ACHN (cell line): ENCODE data around the gene CCDC34.

Experiments used
- DNase-seq: peaks from one replicate; pipeline ENCODE4 v3.0.0-alpha.2; 2015
- in situ Hi-C: cut with HindIII; loops from 2 replicates; pipeline ENCODE4 v1.10.0; 2017; ENCODE audit warnings: low sequenced_read_pairs, low pct_ligation_motif_present, low pct_unique_long_range_greater_than_20kb

Gene CCDC34, protein sequence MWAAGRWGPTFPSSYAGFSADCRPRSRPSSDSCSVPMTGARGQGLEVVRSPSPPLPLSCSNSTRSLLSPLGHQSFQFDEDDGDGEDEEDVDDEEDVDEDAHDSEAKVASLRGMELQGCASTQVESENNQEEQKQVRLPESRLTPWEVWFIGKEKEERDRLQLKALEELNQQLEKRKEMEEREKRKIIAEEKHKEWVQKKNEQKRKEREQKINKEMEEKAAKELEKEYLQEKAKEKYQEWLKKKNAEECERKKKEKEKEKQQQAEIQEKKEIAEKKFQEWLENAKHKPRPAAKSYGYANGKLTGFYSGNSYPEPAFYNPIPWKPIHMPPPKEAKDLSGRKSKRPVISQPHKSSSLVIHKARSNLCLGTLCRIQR

DNA sequence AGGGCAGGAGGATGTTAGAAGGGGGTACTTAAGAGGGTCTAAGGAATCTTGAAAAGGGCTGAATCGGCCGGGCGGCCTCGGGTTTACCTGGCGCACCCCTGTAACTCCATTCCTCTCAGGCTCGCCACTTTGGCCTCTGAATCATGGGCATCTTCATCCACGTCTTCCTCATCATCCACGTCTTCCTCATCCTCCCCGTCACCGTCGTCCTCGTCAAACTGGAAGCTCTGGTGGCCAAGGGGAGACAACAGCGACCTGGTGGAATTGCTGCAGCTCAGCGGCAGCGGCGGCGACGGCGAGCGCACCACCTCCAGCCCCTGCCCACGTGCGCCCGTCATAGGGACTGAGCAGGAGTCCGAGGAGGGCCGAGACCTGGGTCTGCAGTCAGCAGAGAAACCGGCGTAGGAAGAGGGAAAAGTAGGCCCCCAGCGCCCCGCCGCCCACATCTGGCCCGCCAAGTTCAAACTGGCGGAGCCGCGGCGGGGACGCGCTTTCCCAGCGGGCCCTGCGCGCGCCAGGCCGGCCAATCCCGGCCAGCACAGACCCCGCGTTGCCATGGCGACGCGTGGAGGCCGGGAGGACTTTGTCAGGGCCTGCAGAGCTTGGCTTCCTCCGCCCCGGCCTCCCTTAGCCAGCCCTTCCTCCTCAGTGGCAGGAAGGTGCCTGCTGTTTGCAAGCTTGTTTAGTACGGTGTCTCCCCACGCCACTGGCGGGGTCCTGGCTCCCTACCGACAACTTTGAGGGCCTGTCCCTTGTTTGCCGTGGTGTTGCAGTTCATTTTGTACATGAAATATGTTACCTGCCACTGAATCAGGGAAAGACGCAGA lies at the start of gene CCDC34:
CCDC34 (minus strand) TSS at position 467 of the 827 bp plus-strand sequence; CDS start at position 446, 21 bp downstream.
- in situ Hi-C loops = no loop called here
- peak; percentile 91 for DNase-seq

DNA sequence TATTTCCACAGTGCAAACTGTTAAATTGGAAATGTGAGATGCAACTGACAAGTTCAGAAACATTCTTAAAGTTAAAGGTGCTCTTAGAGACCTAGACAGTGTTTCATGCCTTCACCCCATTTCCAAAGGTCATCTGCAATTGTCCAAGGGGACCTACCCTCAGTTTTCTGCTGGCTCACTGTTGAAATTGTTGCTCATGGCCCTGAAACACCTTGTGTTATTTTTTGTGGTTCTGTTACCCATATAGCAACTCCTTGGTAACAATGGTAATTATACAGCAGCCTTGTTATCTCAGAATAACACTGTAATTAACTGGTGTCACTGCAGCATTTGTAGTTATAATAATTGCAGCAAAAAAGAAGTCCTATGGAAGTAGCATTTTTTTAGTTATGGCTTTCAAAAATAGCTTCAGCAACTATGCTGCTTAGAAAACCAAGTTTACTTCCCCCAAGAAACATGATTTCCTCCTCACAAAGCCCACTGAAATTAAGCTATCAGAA lies 49.2 kb upstream of the CCDC34 start:
- DNase-seq = no peak
- in situ Hi-C loops = no loop called here

DNA sequence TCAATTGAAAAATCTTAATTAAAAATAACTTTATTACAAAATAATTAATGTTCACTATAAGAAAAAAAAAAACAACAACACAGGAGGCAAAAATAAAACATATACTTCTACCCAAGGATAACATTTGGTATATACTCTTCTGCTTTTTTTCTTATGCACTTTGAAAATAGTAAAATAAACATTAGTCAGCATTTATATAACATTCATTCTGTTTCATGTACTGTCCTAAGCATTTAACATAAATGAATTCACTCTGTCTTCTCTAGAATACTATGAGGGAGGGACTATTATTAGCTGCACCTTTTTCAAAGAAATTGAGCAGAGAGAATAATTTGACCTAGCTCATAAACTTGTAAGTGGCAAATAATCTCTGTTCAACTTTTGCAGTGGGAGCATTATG lies 48.3 kb upstream of the CCDC34 start:
- in situ Hi-C loops = no loop called here
- no peak for DNase-seq

DNA sequence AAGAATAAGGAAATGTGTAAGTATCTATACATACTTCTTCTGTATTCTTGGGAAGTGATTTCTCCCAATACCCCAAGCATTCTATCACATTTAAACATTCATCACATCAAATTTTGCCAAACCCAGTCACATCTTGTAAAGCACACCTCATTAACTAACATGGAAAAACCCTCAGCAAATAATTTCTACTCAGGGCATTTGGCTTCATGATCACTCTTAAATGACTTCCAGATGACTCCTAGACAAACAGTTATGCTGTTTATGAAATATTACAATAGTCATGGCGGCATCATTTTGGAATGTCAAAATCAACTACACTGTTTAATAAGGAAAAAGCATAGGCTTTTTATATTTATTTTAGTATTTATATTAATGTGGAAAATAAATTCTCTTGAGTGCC lies 47.3 kb upstream of the CCDC34 start:
- in situ Hi-C loops = no loop called here
- no peak for DNase-seq

DNA sequence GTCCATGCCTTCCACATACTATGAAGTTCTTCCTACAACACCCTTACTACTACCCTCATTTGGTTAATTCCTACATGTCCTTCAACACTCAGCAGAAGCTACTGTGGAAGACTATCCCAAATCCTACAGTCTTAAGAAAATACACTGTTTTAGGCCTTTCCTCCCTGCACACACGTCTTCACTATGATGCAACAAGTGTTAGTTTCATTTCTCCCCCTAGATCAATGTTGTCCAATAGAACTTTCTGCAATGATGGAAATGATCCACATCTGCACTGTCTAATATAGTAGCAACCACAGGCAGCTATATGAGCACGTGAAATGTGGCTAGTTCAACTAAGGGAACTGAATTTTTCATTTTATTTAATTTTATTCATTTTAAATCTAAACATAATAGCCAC lies 46.7 kb upstream of the CCDC34 start:
- DNase-seq = no peak
- in situ Hi-C loops = no loop called here

DNA sequence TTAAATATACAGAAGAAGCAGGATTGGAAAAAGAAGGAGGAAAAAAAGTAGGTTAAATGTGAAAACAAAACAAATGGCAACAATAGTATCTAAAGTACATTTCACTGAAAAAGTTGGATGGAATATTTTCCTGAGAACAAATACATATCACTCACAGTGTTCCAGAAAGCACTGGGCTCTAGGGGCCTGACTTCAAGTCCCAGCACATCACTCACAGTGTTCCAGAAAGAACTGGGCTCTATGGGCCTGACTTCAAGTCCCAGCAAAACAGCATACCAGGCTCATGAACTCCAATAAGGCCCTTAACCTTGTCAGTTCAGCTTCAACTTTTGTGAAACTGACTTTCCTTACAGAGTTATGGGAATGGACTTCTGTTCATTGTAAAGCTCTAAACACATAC lies 46.0 kb upstream of the CCDC34 start:
- no peak for DNase-seq
- in situ Hi-C loops = no loop called here

DNA sequence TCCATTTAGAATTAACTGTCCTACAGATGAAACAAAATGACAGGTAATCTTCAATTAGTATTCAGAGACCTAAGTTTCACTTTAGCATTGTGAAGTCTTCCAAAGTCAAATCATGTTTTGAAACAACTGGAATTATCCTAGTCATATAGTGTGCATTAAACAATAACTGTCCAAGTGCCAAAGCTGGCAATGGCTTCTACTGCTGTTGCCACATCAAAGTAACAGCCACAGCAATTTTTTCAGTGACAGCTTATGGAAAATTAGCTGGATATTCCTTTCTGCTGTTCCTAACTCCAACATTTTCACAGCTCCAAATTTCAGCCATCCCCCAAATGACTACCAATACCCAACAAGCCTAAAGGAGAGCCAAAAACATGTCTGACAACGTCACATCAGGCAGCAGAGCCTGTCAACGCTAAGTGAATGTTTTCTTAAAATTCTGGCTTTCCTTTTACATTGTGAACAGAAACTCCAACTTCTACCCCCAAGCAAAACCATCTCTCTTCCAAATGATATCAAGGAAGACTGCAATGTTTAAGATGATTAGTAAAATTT lies 45.3 kb upstream of the CCDC34 start:
- in situ Hi-C loops = no loop called here
- DNase-seq = no peak

DNA sequence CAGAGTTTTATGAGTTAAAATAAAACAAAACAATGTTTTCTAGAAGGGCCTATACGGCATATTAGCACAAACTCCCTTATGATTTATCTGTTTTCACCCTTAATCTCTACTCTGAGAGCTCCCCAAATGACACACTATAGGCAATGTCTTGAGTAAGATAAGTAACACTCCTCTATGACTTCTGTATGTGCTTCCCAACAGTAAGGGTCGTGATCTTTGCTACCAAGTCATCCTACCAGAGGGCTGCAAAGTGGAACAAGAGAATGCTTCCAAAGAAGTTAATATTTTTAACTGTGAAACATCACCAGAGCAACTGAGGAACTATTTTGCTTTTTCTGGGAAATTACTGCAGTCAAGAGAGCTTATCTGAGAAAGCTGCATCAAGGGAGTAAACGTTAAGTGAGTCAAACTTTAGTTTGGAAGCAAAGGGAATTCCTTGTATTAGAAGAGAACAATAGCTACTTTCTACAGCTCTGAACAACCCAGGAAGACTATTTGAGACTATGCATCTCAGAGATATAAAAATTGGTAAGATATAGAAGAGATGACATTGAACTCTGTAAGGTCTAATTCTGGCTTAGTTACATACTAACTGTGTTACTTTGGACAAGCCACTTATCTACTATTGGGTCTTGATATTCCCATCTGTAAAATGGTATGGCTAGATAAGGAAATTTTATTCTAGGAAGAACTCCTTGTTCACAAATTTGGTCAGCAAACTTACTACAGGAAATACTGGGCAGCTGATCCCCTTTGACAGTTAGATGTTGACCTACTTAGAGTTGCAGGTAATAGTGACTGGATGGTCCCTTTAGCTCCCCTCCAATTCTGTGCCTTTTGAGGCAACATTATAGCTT lies 43.7 kb upstream of the CCDC34 start:
- in situ Hi-C loops = no loop called here
- DNase-seq = no peak

DNA sequence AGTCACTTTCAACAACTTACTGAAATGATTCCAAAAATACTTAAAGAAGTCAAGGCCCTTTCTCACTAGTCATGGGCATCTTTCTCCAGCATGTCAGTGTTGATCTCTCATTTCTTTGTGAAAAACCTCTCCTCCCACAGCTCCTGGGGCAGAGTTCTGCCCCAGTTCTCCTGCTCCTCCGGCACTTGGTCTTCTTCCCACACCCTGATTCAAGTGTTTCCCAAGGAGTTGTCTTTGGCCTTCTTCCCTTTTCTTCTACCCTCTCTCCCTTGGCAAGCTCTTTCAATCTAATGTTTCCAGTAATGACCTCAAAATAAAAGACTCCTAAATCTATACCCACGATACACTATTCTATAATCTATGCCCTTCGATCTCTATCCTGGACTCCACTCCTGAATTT lies 42.1 kb upstream of the CCDC34 start:
- DNase-seq = no peak
- in situ Hi-C loops = no loop called here

DNA sequence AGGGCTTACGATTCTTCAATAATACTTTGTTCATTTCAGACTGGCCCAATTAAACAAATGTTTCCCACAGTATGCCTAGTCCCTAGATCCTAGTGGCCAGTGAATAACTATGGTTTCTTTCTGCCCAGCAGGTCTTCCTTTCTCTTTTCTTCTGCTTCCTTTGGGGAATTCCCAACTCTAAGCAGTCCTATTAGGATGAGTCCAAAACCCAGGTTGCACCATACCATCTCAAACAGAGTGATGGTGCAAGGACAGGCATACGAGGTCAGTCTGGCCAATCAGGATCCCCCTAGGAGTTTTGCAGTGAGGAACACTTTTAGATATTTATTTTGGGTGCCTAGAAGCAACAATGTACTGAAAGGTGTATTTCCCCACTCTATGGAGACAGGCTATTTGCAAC lies 41.4 kb upstream of the CCDC34 start:
- no peak for DNase-seq
- in situ Hi-C loops = no loop called here

DNA sequence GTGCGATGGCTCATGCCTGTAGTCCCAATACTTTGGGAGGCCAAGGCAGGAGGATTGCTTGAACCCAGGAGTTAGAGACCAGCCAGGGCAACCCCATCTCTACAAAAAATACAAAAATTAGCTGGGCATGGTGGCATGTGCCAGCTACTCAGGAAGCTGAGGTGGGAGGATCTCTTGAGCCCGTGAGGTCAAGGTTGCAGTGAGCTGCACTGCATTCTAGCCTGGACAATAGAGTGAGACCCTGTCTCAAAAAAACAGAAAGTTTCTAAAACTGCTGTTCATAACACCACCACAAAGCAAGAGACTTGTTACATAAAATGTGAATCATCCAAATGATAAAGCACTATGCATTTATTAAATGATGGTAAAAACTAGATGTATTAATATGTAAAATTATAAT lies 40.2 kb upstream of the CCDC34 start:
- in situ Hi-C loops = no loop called here

DNA sequence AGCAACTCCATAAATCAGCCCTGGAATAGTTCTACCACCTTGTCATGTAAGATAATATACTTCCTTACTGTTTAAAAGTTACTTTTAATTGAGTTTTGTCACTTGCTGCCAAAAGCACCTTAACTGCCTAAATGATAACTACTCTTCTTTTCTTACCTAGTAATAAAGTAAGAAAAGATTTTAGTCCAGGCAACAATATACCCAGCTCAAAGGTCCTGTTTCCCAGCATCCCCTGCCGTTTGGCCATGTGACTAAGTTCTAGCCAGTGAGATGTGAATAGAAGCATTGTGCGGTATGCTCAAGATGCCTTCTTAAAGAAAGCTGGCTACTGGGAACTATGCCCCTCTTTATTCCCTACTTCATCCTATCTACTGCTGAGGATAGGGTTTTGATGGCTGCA lies 39.4 kb upstream of the CCDC34 start:
- in situ Hi-C loops = no loop called here
- no peak for DNase-seq

More for the DNA sequence above, 40.2 kb upstream of the CCDC34 start:
- no peak for DNase-seq

DNA sequence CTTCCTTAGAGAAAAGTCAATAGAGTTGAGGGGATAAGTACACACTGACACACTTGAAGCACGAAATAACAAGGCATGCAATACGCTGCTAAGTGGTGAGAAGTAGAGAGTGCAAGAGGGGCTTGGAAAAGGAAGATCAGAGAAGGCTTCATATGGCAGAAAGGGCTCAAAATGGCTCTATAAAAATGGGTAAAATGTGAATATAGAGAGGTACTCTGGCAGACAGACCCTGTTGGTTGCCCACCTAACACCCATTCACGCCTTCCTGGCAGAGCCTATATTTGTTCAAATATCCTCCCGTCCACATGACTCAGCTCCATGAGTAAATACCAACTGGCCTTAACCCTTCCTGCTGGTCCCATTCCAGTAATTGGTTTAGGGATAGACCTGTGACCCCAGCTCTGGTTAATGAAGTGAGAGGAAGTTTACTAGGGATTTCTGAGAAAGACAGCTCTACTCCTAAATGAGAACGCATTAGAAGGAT lies 38.9 kb upstream of the CCDC34 start:
- in situ Hi-C loops = no loop called here
- no peak for DNase-seq

DNA sequence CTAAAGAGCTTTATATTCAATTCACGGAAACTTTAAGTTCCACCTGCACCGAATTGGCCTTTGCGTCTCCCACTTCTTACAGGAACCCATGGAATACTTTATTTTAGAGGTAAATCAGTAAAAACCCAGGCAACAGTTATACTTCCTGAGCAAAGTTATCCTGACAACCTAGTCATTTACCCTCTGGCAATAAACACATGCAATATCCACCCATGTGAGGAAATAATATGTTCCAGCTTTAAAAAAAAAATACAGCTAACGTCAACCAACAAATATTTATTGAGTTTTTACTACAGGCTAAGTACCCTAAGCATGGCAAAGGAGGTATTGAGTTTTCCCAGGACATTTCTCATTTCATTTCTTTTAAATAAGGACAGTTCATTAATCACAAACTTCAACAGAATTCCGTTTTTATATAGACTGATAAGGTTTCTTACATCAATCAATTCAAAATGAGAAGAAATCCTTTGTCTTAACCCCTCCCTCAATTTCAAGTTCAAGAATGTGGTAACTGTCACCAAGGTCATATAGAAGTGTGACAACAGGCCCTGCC lies 38.3 kb upstream of the CCDC34 start:
- no peak for DNase-seq
- in situ Hi-C loops = no loop called here

DNA sequence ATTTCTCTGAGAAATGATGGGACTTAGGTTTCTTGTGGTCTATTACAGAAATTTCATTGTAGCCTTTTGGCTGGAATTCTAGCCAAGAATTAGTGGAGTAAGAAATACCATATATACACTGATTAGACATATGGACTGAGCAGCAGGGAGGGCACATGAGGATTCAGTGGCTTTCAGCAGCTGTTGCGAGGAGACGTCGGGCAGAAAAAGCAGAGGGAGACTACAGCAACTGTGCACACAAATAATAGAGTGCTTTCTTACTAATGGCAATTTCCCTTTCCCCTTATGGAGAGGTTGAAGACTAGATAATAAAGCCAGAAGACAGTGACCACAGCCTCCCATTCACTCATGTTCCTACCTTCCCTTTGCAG lies 35.4 kb upstream of the CCDC34 start:
- in situ Hi-C loops = no loop called here
- DNase-seq = no peak

DNA sequence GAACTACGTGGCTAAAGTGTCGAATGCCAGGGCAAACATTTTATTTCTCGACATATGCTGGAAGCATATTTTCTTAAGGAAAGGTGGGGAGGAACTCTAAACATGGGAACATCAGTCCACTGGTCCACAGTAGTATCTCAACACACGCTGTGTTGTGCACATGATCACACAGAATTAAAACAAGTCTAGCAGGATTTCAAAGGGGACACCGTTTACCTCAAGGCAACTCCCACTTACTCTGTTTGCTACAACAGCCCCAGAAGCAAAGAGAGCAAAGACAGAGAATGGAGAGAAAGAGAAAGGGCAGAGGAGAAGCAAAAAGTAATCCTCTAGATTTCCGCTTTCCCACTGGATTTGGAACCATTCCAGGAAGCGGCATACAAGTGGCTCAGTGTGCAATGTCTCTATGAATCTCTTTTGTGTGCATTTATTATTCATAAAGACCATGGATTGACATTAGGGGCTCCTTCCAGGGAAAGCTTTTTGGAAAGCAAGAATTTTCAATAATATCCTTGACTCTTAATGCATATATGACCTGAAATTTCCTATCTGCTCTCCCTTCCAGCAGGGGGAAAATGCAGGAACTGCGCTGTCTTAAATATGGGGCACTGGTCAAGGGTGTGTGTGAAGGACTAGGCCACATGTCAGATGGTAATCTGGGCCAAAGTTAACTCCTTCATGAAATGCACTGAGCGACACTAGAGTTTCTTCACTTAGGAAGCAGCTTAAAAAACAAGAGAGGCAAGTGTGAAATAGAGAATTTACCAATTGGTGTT lies 34.8 kb upstream of the CCDC34 start:
- DNase-seq = no peak
- in situ Hi-C loops = no loop called here

DNA sequence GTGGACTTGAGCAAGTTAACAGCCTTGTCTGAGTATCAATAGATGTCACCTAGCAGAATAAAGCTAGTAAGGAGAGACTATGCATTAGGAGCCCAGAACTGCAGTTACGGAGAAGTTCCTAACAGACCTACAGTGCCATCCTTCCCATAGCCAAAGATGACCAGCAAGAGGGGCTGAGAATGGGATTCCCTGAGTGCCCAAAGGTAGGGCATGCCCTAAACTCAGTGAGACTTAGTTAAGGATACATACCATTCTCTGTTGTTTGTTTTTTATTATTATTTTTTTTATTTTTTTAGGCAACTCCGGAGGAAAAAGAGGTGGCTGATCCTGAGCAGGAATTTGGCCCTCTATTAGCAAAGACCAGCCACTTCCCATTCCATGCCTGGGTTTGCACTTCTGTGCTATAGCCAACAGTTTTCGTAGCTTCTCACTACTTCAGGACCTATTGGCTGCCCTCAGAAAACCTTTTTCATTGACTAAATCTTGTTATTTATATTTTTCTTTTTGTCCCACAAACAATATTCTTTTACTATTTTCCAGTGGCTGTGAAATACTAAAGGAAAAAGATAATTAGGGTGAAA lies 33.3 kb upstream of the CCDC34 start:
- in situ Hi-C loops = no loop called here
- no peak for DNase-seq
